H9 (cell line): ENCODE data around the gene TRPM2. TPM values are rescaled to one million over a fixed set of nuclear protein-coding genes. Genes with fewer than 3 reads are reported as not detected.

ENCODE experiments used
- DNase-seq: peaks from one replicate; pipeline ENCODE4 v3.0.0-alpha.2; 2017
- H2AFZ ChIP-seq: one replicate; pipeline ENCODE4 v1.6.1; 2013; ENCODE audit warnings: mild to moderate bottlenecking, low read length, control low read depth, moderate library complexity
- H2AK5ac ChIP-seq: 2 replicates; pipeline ENCODE4 v1.6.1; 2013; ENCODE audit warnings: low read length, control low read depth, mixed read lengths; ENCODE audit not compliant: insufficient read length
- H2BK120ac ChIP-seq: one replicate; pipeline ENCODE4 v1.6.1; 2013; ENCODE audit warnings: low read depth, mild to moderate bottlenecking, low read length, control low read depth, inconsistent platforms; ENCODE audit not compliant: poor library complexity, severe bottlenecking
- H2BK12ac ChIP-seq: 2 replicates; pipeline ENCODE4 v1.6.1; 2013; ENCODE audit warnings: low read length, control low read depth, mixed read lengths, low read depth; ENCODE audit not compliant: insufficient read length
- H2BK15ac ChIP-seq: 2 replicates; pipeline ENCODE4 v1.6.1; 2013; ENCODE audit warnings: low read depth, low read length, control low read depth
- H2BK20ac ChIP-seq: one replicate; pipeline ENCODE4 v1.6.1; 2013; ENCODE audit warnings: low read depth, mild to moderate bottlenecking, low read length, control low read depth, inconsistent platforms; ENCODE audit not compliant: poor library complexity, severe bottlenecking
- H2BK5ac ChIP-seq: 2 replicates; pipeline ENCODE4 v1.6.1; 2013; ENCODE audit warnings: low read length, control low read depth, mixed read lengths; ENCODE audit not compliant: insufficient read length
- H3K14ac ChIP-seq: 2 replicates; pipeline ENCODE4 v1.6.1; 2013; ENCODE audit warnings: low read length, control low read depth; ENCODE audit not compliant: insufficient read depth
- H3K18ac ChIP-seq: 2 replicates; pipeline ENCODE4 v1.6.1; 2013; ENCODE audit warnings: low read depth, mild to moderate bottlenecking, mixed read lengths, low read length, control low read depth; ENCODE audit not compliant: insufficient read length
- H3K23ac ChIP-seq: 2 replicates; pipeline ENCODE4 v1.6.1; 2013; ENCODE audit warnings: low read length, control low read depth, mixed read lengths, low read depth; ENCODE audit not compliant: insufficient read length
- H3K23me2 ChIP-seq: 2 replicates; pipeline ENCODE4 v1.6.1; 2013; ENCODE audit warnings: low read depth, mild to moderate bottlenecking, mixed read lengths, low read length, control low read depth; ENCODE audit not compliant: insufficient read length, poor library complexity, severe bottlenecking
- H3K27ac ChIP-seq: 2 replicates; pipeline ENCODE4 v1.5.1; 2013; ENCODE audit warnings: low read length, control low read depth, mixed read lengths, low read depth; ENCODE audit not compliant: insufficient read length
- H3K27me3 ChIP-seq: 2 replicates; pipeline ENCODE4 v1.6.1; 2013; ENCODE audit warnings: low read length, control low read depth, inconsistent platforms; ENCODE audit not compliant: insufficient read depth
- H3K4ac ChIP-seq: 2 replicates; pipeline ENCODE4 v1.6.1; 2013; ENCODE audit warnings: low read depth, mild to moderate bottlenecking, control low read depth, inconsistent platforms, low read length, moderate library complexity
- H3K4me1 ChIP-seq: 2 replicates; pipeline ENCODE4 v1.6.1; 2013; ENCODE audit warnings: low read length, control low read depth, inconsistent platforms; ENCODE audit not compliant: insufficient read depth
- H3K4me2 ChIP-seq: 2 replicates; pipeline ENCODE4 v1.6.1; 2013; ENCODE audit warnings: low read length, control low read depth, mixed read lengths; ENCODE audit not compliant: insufficient read length, insufficient read depth
- H3K56ac ChIP-seq: 2 replicates; pipeline ENCODE4 v1.6.1; 2013; ENCODE audit warnings: low read depth, mild to moderate bottlenecking, mixed read lengths, low read length, control low read depth; ENCODE audit not compliant: insufficient read length
- H3K79me1 ChIP-seq: 2 replicates; pipeline ENCODE4 v1.6.1; 2013; ENCODE audit warnings: low read depth, mild to moderate bottlenecking, moderate library complexity, low read length, control low read depth, inconsistent platforms; ENCODE audit not compliant: insufficient read depth, poor library complexity, severe bottlenecking
- H3K79me2 ChIP-seq: 2 replicates; pipeline ENCODE4 v1.6.1; 2013; ENCODE audit warnings: low read length, control low read depth, inconsistent platforms; ENCODE audit not compliant: insufficient read depth
- H3K9ac ChIP-seq: 2 replicates; pipeline ENCODE4 v1.6.1; 2013; ENCODE audit warnings: low read length, control low read depth, mixed read lengths; ENCODE audit not compliant: insufficient read length; ENCODE audit errors: extremely low read depth
- H3K9me3 ChIP-seq: one replicate; pipeline ENCODE4 v1.6.1; 2013; ENCODE audit warnings: low read depth, low read length, inconsistent platforms; ENCODE audit not compliant: control insufficient read depth
- H3T11ph ChIP-seq: one replicate; pipeline ENCODE4 v1.6.1; 2013; ENCODE audit warnings: mild to moderate bottlenecking, low read length, control low read depth, inconsistent platforms
- H4K20me1 ChIP-seq: one replicate; pipeline ENCODE4 v1.6.1; 2013; ENCODE audit not compliant: control insufficient read depth, insufficient read length, insufficient read depth
- H4K5ac ChIP-seq: 2 replicates; pipeline ENCODE4 v1.6.1; 2013; ENCODE audit warnings: low read depth, mild to moderate bottlenecking, mixed read lengths, low read length, control low read depth; ENCODE audit not compliant: insufficient read length
- H4K8ac ChIP-seq: replicated peaks from 2 replicates; pipeline ENCODE4 v1.6.1; 2013; ENCODE audit warnings: low read length, control low read depth, mixed read lengths, low read depth; ENCODE audit not compliant: insufficient read length
- H4K91ac ChIP-seq: 2 replicates; pipeline ENCODE4 v1.6.1; 2013; ENCODE audit warnings: low read depth, mild to moderate bottlenecking, moderate library complexity, mixed read lengths, low read length, control low read depth; ENCODE audit not compliant: insufficient read length
- H3K27ac Mint-ChIP-seq, 3 experiments: 2 replicates in 2 of 3; 3 replicates in 1 of 3; pipeline ENCODE4 v1.8.0; 2020 to 2021; ENCODE audit warnings: mixed read lengths in 3 of 3, mild to moderate bottlenecking in 1 of 3, moderate library complexity in 1 of 3
- H3K27me3 Mint-ChIP-seq: 2 replicates; pipeline ENCODE4 v1.8.0; 2021; ENCODE audit warnings: low read depth, mild to moderate bottlenecking, moderate library complexity, mixed read lengths
- H3K36me3 Mint-ChIP-seq, 3 experiments: 2 replicates in 2 of 3; 3 replicates in 1 of 3; pipeline ENCODE4 v1.8.0; 2020 to 2021; ENCODE audit warnings: low read depth in 3 of 3, mixed read lengths in 3 of 3; ENCODE audit not compliant: insufficient read depth in 1 of 3
- H3K4me1 Mint-ChIP-seq, 2 experiments: 2 replicates each; pipeline ENCODE4 v1.8.0; 2020; ENCODE audit warnings: mixed read lengths in 2 of 2
- H3K4me3 Mint-ChIP-seq, 2 experiments: 2 replicates in 1 of 2; 3 replicates in 1 of 2; pipeline ENCODE4 v1.8.0; 2020 to 2021; ENCODE audit warnings: mild to moderate bottlenecking in 2 of 2, mixed read lengths in 2 of 2, moderate library complexity in 1 of 2
- H3K9me3 Mint-ChIP-seq, 2 experiments: 2 replicates in 1 of 2; 3 replicates in 1 of 2; pipeline ENCODE4 v1.8.0; 2020; ENCODE audit warnings: mild to moderate bottlenecking in 2 of 2, mixed read lengths in 2 of 2, moderate library complexity in 1 of 2
- WGBS: extraction: QIAGEN DNeasy Blood & Tissue Kit; methylation state at CpG from one replicate; pipeline ENCODE4 v1.1.7; 2013; ENCODE audit warnings: missing lambda C conversion rate, low lambda C conversion rate, mixed read lengths; ENCODE audit not compliant: insufficient read length; ENCODE audit errors: extremely low coverage; 5-methylcytosine and 5-hydroxymethylcytosine counted together
- total RNA-seq: library from RNA; stranded (reverse); gene quantifications from 2 replicates; pipeline ENCODE4 v1.2.1, GENCODE V29; 2021
- TF ChIP-seq, protein P1 (sequence below): fragments of 200-600 bp; sonication (generic); conservative IDR thresholded peaks from 3 replicates; pipeline ENCODE4 v1.8.0; 2021; ENCODE audit warnings: antibody characterized with exemption, mild to moderate bottlenecking

Gene TRPM2
- total RNA-seq, 1 experiment from 2014 or later = 0.68 TPM

DNA sequence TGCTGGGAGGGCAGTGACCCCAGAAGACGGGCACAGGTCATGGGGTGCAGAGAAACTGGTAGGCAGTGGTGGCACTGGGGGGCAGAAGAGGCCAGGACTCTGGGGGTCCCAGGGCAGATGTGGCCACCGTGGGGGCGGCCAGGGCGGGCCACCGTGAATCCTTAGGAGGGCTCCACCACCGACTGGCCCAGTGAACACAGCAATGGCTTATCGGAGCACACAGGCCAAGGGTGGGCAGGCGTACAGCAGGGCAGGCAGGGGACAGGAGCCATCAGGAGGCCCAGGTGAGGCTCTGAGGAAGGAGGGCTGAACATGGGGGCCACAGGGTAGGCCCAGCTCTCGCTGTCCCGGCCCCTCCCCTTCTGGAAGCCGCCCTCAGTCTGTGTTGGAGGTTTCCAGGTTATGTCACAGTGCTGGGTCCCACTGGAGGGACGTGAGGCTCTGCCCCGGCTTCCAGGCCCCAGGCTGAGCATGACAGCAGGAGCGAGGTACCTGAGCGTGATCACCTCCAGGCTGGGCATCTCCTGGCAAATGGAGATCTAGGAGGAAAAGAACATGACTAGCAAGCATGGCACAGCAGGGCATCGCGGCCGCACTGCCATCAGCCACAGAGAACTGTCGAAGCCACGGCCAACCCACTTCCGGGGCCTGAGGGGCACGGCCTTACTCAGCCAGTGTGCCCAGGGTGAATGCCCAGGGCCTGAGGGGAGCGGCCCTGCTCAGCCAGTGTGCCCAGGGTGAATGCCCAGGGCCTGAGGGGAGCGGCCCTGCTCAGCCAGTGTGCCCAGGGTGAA, 18.0 kb upstream of the TRPM2 start:
- no peak overlapping the region for H4K91ac ChIP-seq
- no peak overlapping the region for H2BK120ac ChIP-seq
- H3K4me3 Mint-ChIP-seq = no peak overlapping the region
- H3K4me2 ChIP-seq = no peak overlapping the region
- H3K18ac ChIP-seq = no peak overlapping the region
- H3K9me3 ChIP-seq = no peaks in the 10 kb centered on the region
- WGBS = no CpG with 5 or more reads among the region's 24 CpGs
- H3K4me1 Mint-ChIP-seq = peaks cover 16 to 20% of the 10 kb centered on the region in 2 experiments
- H3K79me2 ChIP-seq = no peaks in the 10 kb centered on the region
- TF ChIP-seq, protein P1, sequence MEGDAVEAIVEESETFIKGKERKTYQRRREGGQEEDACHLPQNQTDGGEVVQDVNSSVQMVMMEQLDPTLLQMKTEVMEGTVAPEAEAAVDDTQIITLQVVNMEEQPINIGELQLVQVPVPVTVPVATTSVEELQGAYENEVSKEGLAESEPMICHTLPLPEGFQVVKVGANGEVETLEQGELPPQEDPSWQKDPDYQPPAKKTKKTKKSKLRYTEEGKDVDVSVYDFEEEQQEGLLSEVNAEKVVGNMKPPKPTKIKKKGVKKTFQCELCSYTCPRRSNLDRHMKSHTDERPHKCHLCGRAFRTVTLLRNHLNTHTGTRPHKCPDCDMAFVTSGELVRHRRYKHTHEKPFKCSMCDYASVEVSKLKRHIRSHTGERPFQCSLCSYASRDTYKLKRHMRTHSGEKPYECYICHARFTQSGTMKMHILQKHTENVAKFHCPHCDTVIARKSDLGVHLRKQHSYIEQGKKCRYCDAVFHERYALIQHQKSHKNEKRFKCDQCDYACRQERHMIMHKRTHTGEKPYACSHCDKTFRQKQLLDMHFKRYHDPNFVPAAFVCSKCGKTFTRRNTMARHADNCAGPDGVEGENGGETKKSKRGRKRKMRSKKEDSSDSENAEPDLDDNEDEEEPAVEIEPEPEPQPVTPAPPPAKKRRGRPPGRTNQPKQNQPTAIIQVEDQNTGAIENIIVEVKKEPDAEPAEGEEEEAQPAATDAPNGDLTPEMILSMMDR = no peak
- H3K27me3 ChIP-seq = no peaks in the 10 kb centered on the region
- H4K8ac ChIP-seq = no peak overlapping the region
- no peak overlapping the region for H2AK5ac ChIP-seq
- no peak for DNase-seq
- H2BK5ac ChIP-seq = no peak overlapping the region
- no peak overlapping the region for H3K56ac ChIP-seq
- no peak overlapping the region for H3K23ac ChIP-seq
- no peak overlapping the region for H3K14ac ChIP-seq
- H3T11ph ChIP-seq = no peak overlapping the region
- no peak overlapping the region for H2BK20ac ChIP-seq
- no peaks in the 10 kb centered on the region for H3K27me3 Mint-ChIP-seq
- no peak overlapping the region for H4K5ac ChIP-seq
- no peaks in the 10 kb centered on the region for H3K79me1 ChIP-seq
- H3K4me1 ChIP-seq = no peaks in the 10 kb centered on the region
- H3K4ac ChIP-seq = no peak overlapping the region
- peaks cover 0 to 8% (median 0%) of the 10 kb centered on the region in 3 experiments; a peak in 2 of 7 replicates for H3K36me3 Mint-ChIP-seq
- H3K27ac Mint-ChIP-seq = no peak overlapping the region
- H2AFZ ChIP-seq = no peak overlapping the region
- no peaks in the 10 kb centered on the region for H3K9me3 Mint-ChIP-seq
- no peak overlapping the region for H2BK15ac ChIP-seq
- H2BK12ac ChIP-seq = no peak overlapping the region
- no peak overlapping the region for H3K27ac ChIP-seq
- peaks cover 6% of the 10 kb centered on the region for H3K23me2 ChIP-seq
- H4K20me1 ChIP-seq = no peaks in the 10 kb centered on the region
- H3K9ac ChIP-seq = no peak overlapping the region
